OCI-LY1 (cell line): ENCODE data around the gene RAD17.
"Not testable (repeated sequence)": the region's sequence is repeated elsewhere in the genome, so short reads cannot be mapped to it uniquely, and the experiment has no call there.

Experiments used
- H2AFZ ChIP-seq: fragments of 200-600 bp; sonication (generic), shearing (Covaris generic); 2 replicates; pipeline ENCODE4 v1.6.0; 2014; ENCODE audit warnings: antibody characterized with exemption, mild to moderate bottlenecking, low read length
- H3F3A ChIP-seq: fragments of 200-600 bp; sonication (generic), shearing (Covaris generic); 2 replicates; pipeline ENCODE4 v1.6.0; 2014; ENCODE audit warnings: mild to moderate bottlenecking, antibody characterized with exemption, low read length, moderate library complexity; ENCODE audit not compliant: insufficient read depth
- H3K27ac ChIP-seq: fragments of 200-600 bp; sonication (generic); 2 replicates; pipeline ENCODE4 v1.5.1; 2014; ENCODE audit warnings: low read length, mixed run types, mild to moderate bottlenecking, low read depth; ENCODE audit not compliant: poor library complexity, severe bottlenecking
- H3K27me3 ChIP-seq: fragments of 200-600 bp; sonication (generic); 2 replicates; pipeline ENCODE4 v1.6.0; 2014; ENCODE audit warnings: antibody characterized with exemption, mild to moderate bottlenecking, low read length, moderate library complexity; ENCODE audit not compliant: insufficient read depth
- H3K36me3 ChIP-seq: fragments of 200-600 bp; sonication (generic); 2 replicates; pipeline ENCODE4 v1.6.1; 2014; ENCODE audit warnings: mild to moderate bottlenecking, antibody characterized with exemption, low read length, moderate library complexity, mixed read lengths; ENCODE audit not compliant: insufficient read depth
- H3K4me1 ChIP-seq: fragments of 200-600 bp; sonication (generic); 2 replicates; pipeline ENCODE4 v1.5.1; 2014; ENCODE audit warnings: mild to moderate bottlenecking, low read length, moderate library complexity; ENCODE audit not compliant: insufficient read depth, severe bottlenecking
- H3K4me2 ChIP-seq: fragments of 200-600 bp; sonication (generic), shearing (Covaris generic); 2 replicates; pipeline ENCODE4 v1.6.1; 2014; ENCODE audit warnings: low read length
- H3K4me3 ChIP-seq: fragments of 200-600 bp; sonication (generic); 2 replicates; pipeline ENCODE4 v1.5.1; 2014; ENCODE audit warnings: low read length, low read depth, mild to moderate bottlenecking, mixed read lengths; ENCODE audit not compliant: poor library complexity, severe bottlenecking
- H3K79me2 ChIP-seq: fragments of 200-600 bp; shearing (Covaris generic); 2 replicates; pipeline ENCODE4 v1.6.1; 2016; ENCODE audit warnings: mixed run types, low read length, mixed read lengths; ENCODE audit not compliant: insufficient read depth
- H3K9ac ChIP-seq: fragments of 200-600 bp; sonication (generic), shearing (Covaris generic); 2 replicates; pipeline ENCODE4 v1.6.1; 2014; ENCODE audit warnings: mild to moderate bottlenecking, low read length, mixed read lengths
- H3K9me2 ChIP-seq: fragments of 200-600 bp; sonication (generic), shearing (Covaris generic); 2 replicates; pipeline ENCODE4 v1.6.1; 2014; ENCODE audit warnings: low read depth, mild to moderate bottlenecking, low read length, mixed read lengths
- H3K9me3 ChIP-seq: fragments of 200-600 bp; shearing (Covaris generic); 2 replicates; pipeline ENCODE4 v1.6.1; 2014; ENCODE audit warnings: low read length, mixed read lengths
- H4K20me1 ChIP-seq: fragments of 200-600 bp; sonication (generic), shearing (Covaris generic); 2 replicates; pipeline ENCODE4 v1.6.0; 2016; ENCODE audit warnings: mild to moderate bottlenecking, low read length; ENCODE audit not compliant: insufficient read depth
- EZH2 ChIP-seq: fragments of 200-600 bp; sonication (generic), shearing (Covaris generic); IDR thresholded peaks from 2 replicates; pipeline ENCODE4 v1.8.0; 2017; ENCODE audit warnings: borderline replicate concordance, mixed run types, mild to moderate bottlenecking, antibody characterized with exemption, low read length, moderate library complexity, mixed read lengths
- TF ChIP-seq, protein P1 (sequence below): fragments of 200-600 bp; sonication (generic), shearing (Covaris generic); IDR thresholded peaks from 2 replicates; pipeline ENCODE4 v1.5.1; 2017; ENCODE audit warnings: mild to moderate bottlenecking, antibody characterized with exemption, low read length, moderate library complexity, mixed read lengths

The RAD17 gene

DNA sequence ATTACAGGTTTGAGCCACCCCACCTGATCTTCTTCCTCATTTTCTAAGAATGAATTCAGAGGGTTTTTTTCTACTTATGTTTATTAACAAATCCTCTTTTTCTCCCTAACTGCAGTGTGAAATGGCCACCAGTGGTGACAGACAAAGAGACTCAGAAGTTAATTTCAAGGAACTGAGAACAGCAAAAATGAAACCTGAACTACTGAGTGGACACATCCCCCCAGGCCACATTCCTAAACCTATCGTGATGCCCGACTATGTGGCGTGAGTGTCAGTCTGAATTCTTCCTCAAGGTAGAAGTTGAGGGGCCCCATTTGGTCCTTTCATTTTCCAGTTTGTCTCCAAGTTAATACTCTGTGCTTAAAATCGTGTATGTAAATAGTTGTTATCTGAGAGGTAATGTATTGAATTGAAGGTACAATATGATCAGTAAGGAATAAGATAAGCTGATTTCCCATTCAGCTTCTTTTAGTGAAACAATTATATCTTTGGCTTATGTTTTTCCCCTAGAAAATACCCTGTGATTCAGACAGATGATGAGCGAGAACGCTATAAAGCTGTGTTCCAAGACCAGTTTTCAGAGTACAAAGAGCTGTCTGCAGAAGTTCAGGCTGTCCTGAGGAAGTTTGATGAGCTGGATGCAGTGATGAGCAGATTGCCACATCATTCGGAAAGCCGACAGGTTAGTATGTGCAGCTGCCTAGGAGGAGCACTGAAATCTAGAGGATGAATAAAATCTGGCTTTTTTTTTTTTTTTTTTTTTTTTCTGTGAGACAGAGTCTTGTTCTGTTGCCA, 63.0 kb downstream of the RAD17 start:
- Histone ChIP-seq H2AFZ (no peak overlapping the region), H3K79me2 (no peaks in the 10 kb centered on the region), H3K27me3 (no peaks in the 10 kb centered on the region), H3K4me2 (no peak overlapping the region), H3K36me3 (peaks cover 3% of the 10 kb centered on the region; the same call in 1 of the 2 replicates), H3K4me1 (no peaks in the 10 kb centered on the region), H3F3A (no peaks in the 10 kb centered on the region), H4K20me1 (no peaks in the 10 kb centered on the region), H3K9me3 (no peaks in the 10 kb centered on the region), H3K27ac (no peak overlapping the region), H3K9me2 (no peaks in the 10 kb centered on the region), H3K4me3 (no peak overlapping the region), H3K9ac (no peak overlapping the region)
- no peak for TF ChIP-seq EZH2
- TF ChIP-seq, protein P1, sequence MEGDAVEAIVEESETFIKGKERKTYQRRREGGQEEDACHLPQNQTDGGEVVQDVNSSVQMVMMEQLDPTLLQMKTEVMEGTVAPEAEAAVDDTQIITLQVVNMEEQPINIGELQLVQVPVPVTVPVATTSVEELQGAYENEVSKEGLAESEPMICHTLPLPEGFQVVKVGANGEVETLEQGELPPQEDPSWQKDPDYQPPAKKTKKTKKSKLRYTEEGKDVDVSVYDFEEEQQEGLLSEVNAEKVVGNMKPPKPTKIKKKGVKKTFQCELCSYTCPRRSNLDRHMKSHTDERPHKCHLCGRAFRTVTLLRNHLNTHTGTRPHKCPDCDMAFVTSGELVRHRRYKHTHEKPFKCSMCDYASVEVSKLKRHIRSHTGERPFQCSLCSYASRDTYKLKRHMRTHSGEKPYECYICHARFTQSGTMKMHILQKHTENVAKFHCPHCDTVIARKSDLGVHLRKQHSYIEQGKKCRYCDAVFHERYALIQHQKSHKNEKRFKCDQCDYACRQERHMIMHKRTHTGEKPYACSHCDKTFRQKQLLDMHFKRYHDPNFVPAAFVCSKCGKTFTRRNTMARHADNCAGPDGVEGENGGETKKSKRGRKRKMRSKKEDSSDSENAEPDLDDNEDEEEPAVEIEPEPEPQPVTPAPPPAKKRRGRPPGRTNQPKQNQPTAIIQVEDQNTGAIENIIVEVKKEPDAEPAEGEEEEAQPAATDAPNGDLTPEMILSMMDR = no peak

DNA sequence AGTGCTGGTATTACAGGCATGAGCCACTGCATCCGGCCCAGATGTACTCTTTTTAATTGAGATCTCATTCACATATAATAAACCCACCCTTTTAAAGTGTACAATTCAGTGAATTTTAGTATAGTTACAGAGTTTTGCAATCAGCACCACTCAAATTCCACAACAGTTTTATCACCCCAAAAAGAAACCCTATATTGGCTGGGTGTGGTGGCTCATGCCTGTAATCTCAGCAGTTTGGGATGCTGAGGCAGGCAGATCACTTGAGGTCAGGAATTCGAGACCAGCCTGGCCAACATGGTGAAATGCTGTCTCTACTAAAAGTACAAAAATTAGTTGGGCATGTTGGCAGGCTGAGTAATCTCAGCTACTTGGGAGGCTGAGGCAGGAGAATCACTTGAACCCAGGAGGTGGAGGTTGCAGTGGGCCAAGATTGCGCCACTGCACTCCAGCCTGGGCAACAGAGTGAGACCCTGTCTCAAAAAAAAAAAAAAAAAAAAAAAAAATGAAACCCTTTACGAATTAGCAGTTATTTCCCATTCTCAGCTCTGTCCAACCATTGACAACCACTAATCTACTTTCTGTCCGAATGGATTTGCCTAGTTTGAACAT, 65.8 kb downstream of the RAD17 start:
- not testable (repeated sequence) for H3K9ac ChIP-seq, H2AFZ ChIP-seq, H3K4me1 ChIP-seq, H3K36me3 ChIP-seq, H3K4me3 ChIP-seq, H3F3A ChIP-seq, H3K27ac ChIP-seq, H3K9me3 ChIP-seq, H3K4me2 ChIP-seq, H3K9me2 ChIP-seq, H3K79me2 ChIP-seq, H3K27me3 ChIP-seq, H4K20me1 ChIP-seq

DNA sequence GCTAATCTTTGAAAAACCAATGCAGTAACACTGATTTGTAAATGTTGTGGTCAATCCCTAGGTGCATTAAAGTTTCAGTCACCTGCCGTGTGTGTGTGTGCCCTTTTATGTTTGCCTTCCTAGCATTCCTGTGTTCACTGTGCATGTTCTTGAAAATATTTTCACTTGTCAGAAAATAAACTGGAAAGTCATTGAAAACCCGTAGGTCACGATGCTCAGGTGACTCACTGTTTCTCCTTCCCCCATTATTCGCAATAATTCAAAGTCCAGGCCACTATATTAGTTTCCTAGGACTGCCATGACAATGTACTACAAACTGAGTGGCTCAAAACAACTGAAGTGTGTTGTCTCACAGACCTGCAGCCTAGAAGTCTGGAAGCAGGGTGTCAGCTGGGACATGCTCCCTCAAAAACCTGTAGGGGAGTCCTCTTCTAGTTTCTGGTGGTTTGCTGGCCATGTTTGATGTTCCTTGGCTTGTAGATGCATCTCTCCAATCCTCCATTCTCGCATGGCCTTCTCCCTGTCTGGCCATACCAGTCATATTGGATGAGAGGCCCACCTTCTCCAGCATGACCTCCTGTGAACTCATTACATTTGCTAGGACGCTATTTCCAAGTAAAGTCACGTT, 74.6 kb downstream of the RAD17 start:
- Histone ChIP-seq H3K4me1 (no peaks in the 10 kb centered on the region), H3K27me3 (no peaks in the 10 kb centered on the region), H3K4me2 (no peak overlapping the region), H3F3A (no peaks in the 10 kb centered on the region), H3K79me2 (no peaks in the 10 kb centered on the region), H3K9me3 (no peaks in the 10 kb centered on the region), H4K20me1 (no peaks in the 10 kb centered on the region), H3K9me2 (no peaks in the 10 kb centered on the region), H3K36me3 (no peaks in the 10 kb centered on the region), H3K27ac (no peak overlapping the region), H3K4me3 (no peak overlapping the region), H2AFZ (no peak overlapping the region), H3K9ac (no peak overlapping the region)
- TF ChIP-seq, protein P1 = no peak
- TF ChIP-seq EZH2 = no peak
